GM04504 (cell line): ENCODE data around the gene LMOD3.

Source experiments
- DNase-seq: peaks from one replicate; pipeline ENCODE4 v3.0.0-alpha.2; 2012; ENCODE audit warnings: low read depth

LMOD3 gene

GRCh38 chr3:69121950-69122349 lies 445 bp downstream of the LMOD3 start:
- no peak for DNase-seq

DNA sequence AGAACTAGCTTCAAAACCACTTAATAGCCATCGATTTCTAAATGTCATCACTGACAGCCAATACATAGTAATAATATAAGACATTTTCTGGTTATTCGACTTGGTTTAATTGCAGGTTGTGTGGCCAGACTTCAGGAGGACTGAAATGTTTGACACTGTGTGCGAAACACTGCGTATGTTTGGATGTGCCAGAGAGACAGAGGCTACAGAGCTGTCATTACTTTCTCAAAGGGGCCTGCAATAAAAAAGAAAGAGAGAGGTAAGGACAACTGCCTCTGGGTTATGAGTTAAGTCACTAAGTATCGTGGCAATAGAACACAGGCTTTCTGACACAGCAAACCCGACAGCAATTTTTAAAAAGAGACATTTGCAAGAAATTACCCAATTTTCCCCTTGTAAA lies 882 bp downstream of the LMOD3 start:
- DNase-seq, result no peak

GRCh38 chr3:69120879-69121464 lies 1.4 kb downstream of the LMOD3 start:
- DNase-seq, result peak; percentile 42

- no peak for DNase-seq
These were observed 2.7 kb downstream of the LMOD3 start for GRCh38 chr3:69119681-69120080.

DNA sequence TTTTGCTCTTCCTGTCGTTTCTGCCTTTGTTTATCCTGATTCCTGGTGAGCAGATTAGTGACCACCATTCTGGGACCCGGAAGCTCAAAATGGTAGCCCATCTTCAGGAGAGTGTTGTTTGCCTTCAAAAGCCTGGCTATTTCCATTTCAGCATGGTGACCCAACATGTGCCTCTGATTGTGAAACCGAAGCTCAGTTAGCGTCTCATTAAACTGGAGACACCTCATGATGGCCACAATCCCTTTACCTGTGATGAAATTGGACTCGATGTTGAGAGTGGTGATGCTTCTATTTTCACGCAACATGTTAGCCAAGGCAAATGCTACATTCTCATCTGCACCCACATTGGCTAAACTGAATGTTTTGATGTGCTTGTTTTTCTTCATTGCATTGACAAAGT lies 3.3 kb downstream of the LMOD3 start:
- DNase-seq, result no peak

- no peak for DNase-seq
These were observed 3.8 kb downstream of the LMOD3 start for GRCh38 chr3:69118555-69118954.

GRCh38 chr3:69116897-69117296 lies 5.5 kb downstream of the LMOD3 start:
- DNase-seq, result no peak

DNA sequence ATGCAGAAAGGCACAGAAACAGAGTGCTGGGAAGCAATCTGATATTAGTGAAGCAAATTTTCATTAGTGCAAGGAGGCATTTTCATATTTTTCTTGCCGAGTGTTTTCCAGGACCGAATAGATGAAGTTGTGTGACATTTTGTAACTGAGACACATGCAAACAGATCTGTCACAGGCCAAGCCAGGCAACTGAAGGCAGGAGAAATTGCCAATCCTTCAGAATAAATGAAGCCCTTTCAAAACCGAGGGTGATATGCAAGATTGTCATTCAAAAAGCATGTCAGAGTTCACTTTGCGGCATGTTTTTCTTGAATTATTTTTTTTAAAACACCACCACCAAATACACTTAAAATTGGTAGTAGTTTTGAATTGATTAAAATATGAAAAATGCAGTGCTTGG lies 6.2 kb downstream of the LMOD3 start:
- DNase-seq, result no peak

DNA sequence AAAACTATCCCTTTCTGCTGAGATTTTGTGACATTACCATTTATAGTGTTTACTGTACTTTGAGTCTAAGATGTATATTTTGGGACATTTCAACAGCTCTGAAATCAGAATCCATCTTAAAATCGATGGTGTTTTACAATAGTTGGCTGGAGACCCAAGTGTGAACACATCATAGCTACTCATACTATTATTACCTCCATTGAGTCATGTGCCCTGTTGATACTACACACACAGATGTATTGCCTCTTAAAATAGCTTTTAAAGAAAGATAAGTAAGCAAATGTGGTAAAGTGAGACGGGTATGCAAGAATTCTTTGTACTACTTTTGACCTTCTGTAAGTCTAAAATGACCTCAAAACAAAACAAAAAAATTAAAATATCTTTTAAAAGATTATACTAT lies 6.7 kb downstream of the LMOD3 start:
- DNase-seq, result no peak

- no peak for DNase-seq
These were observed 8.9 kb downstream of the LMOD3 start for GRCh38 chr3:69113536-69113935.

- DNase-seq, result no peak
These were observed 11.4 kb downstream of the LMOD3 start for GRCh38 chr3:69110941-69111546.

- no peak for DNase-seq
These were observed 13.6 kb downstream of the LMOD3 start for GRCh38 chr3:69108811-69109210.

- DNase-seq, result no peak
These were observed 14.6 kb downstream of the LMOD3 start for GRCh38 chr3:69107841-69108240.

GRCh38 chr3:69105320-69105719 lies 17.1 kb downstream of the LMOD3 start:
- no peak for DNase-seq

DNA sequence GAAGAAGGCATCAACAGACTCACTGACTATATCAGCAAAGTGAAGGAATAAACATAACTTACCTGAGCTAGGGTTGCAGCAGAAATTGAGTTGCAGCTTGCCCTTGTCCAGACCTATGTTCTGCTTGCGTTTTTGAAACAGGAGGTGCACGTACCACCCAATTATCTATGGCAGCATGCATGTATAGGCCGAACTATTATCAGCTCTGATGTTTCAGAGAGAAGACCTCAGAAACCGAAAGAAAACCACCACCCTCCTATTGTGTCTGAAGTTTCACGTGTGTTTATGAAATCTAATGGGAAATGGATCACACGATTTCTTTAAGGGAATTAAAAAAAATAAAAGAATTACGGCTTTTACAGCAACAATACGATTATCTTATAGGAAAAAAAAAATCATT lies 17.8 kb downstream of the LMOD3 start:
- DNase-seq, result no peak

DNA sequence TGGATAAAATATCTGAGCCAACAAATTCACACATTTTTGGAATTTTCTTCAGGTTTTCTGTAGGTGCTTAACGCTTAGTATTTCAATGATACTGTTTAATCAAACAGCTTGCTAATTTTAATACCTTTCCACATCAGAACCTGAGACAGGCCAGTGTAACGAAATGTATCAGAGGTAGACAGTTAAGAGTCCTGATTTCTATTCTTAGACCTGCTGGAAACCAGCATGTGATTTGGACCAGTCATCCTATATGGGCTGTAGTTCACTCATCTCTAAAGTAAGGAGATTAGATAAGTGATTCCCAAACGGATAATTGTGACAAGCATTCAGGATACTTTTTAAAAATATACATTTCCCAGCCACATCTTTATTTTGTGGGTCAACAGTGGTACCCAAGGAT lies 19.3 kb downstream of the LMOD3 start:
- no peak for DNase-seq

DNA sequence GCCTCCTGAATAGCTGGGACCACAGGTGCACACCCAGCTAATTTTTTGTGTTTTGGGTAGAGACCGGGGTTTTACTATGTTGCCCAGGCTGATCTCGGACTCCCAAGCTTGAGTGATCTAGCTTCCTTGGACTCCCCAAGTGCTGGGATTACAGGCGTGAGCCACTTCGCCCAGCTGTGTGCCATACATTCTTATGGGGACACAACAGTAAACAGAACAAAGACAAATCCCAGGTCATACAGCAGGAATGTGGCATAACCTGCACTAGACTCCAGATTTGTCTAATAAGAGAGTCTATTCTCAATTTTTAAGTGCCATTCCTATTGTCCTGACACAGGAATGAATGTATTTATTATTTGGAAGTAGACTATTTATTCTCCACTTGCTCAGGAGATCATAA lies 20.0 kb downstream of the LMOD3 start:
- DNase-seq, result no peak

GRCh38 chr3:69099576-69099975 lies 22.8 kb downstream of the LMOD3 start:
- DNase-seq, result no peak

DNA sequence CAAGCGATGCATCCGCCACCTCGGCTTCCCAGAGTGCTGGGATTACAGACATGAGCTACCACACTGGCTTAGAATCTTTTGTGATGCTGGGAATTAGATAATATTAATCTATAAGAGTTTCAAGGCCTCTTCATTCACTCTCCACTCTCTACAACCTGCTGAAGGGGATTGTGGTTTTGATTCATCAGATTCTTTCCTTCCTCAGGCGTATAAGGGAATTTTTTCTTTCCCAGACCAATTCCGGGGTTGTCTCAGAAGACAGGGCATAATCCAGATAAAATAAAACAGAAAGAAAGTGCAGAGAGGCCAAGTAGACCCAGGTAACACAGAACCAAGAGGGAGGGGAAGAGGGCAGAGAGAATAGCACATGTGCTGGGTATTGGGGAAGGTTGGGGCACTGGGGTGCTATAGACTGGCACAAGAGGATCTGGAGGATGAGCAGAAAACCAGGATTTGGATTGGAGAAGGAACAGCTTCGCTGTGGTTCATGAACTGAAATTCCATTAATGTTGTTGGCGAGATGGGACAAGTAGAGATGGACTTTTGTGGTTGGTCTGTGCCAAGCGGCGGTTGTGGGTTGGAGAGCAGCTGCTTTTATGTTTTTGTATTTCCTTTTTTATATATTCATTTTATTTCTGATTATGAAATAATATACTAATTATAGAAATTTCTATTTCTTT lies 24.8 kb downstream of the LMOD3 start:
- no peak for DNase-seq

- no peak for DNase-seq
These were observed 26.1 kb downstream of the LMOD3 start for GRCh38 chr3:69096299-69096698.

- no peak for DNase-seq
These were observed 26.8 kb downstream of the LMOD3 start for GRCh38 chr3:69095636-69096035.

DNA sequence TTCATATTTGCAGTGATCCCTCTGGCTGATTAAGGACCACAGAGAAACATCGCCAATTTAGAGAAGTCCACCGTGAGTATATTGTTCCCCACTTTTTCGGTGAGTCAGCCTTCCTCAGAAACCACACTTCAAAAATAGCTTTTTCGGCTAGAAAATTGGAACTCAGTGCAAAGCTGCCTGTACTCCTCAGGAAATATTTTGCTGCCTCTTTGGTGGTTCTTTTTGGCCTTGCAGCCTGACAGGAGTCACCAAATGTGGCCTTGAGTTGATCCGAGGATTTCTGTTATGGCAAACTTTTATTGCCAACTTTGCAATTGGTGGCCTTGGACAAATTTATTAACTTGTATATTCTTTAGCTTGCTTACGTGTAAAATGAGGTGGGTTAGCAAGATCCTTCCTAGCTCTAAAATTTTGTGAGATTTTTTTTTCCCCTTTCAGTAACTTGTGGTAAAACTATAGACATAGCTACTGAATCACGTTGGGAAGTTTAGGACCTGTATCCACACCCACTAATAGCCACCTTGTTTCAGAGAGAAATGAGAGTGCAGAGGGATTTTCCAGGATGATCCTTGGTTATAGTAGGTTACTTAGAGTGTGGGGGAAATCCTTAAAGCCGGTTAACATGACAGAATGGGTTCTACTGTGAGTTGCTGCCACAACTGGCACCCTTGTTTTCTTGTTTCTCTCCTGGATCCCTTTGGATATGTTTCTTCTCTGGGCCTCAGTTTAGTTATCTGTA lies 27.8 kb downstream of the LMOD3 start:
- DNase-seq, result no peak

- no peak for DNase-seq
These were observed 30.3 kb downstream of the LMOD3 start for GRCh38 chr3:69092030-69092516.
